ENCODE measurements around the gene NR2C2AP.

Gene NR2C2AP

GRCh38 chr19:19214159-19214490, 10.9 kb upstream of the NR2C2AP start:
- DNase-seq: no peak

- DNase-seq: no peak
These were observed 10.4 kb upstream of the NR2C2AP start for GRCh38 chr19:19213426-19214158.

GRCh38 chr19:19212916-19213315, 9.7 kb upstream of the NR2C2AP start:
- DNase-seq: no peak

GRCh38 chr19:19211499-19212420, 8.5 kb upstream of the NR2C2AP start, which contains the start of gene NCAN:
Gene NCAN, plus strand, starts transcription at chr19:19211958. Its CDS starts 4,996 bp downstream, at chr19:19216954.
- no peak for DNase-seq

GRCh38 chr19:19209372-19209771, 6.2 kb upstream of the NR2C2AP start:
- DNase-seq: no peak

GRCh38 chr19:19207637-19208572, 4.7 kb upstream of the NR2C2AP start:
- no peak for DNase-seq

- DNase-seq: no peak
These were observed 3.7 kb upstream of the NR2C2AP start for GRCh38 chr19:19206938-19207337.

GRCh38 chr19:19205416-19206410, 2.5 kb upstream of the NR2C2AP start:
- DNase-seq: no peak

GRCh38 chr19:19204181-19204580, 967 bp upstream of the NR2C2AP start:
- DNase-seq: no peak

- no peak for DNase-seq
These were observed 555 bp downstream of the NR2C2AP start for GRCh38 chr19:19202707-19203011.

GRCh38 chr19:19201697-19202630, 1.2 kb downstream of the NR2C2AP start:
- DNase-seq: no peak

GRCh38 chr19:19193926-19194325, 9.3 kb downstream of the NR2C2AP start:
- DNase-seq: no peak

GRCh38 chr19:19192910-19193423, 10.2 kb downstream of the NR2C2AP start:
- no peak for DNase-seq

- DNase-seq: peak; percentile 98
These were observed 10.9 kb downstream of the NR2C2AP start, which contains the start of the genes BORCS8 and RFXANK for GRCh38 chr19:19192078-19192882. Gene BORCS8, minus strand, starts transcription at chr19:19192152. Its CDS starts 35 bp downstream, at chr19:19192117. Gene RFXANK, plus strand, starts transcription at chr19:19192258. Its CDS starts 1,689 bp downstream, at chr19:19193947.

GRCh38 chr19:19191768-19192077, 11.5 kb downstream of the NR2C2AP start:
- no peak for DNase-seq

GRCh38 chr19:19186742-19187141, 16.5 kb downstream of the NR2C2AP start:
- no peak for DNase-seq

- peak; percentile 71 to 76 for DNase-seq
These were observed 17.1 kb downstream of the NR2C2AP start for GRCh38 chr19:19185853-19186740.

- DNase-seq: no peak
These were observed 21.7 kb downstream of the NR2C2AP start for GRCh38 chr19:19181488-19181998.

Measured in activated T-cell treated with anti-CD3 and anti-CD28 coated beads, Interleukin-2, amount 50 U/mL, for 48 hours (primary cell).